GM18868 (cell line): ENCODE measurements around the gene SLC15A3.

ENCODE experiments used
- ATAC-seq: cut with Tn5 transposase; IDR thresholded peaks from one replicate; pipeline ENCODE4 v1.9.1; 2021; ENCODE audit warnings: mild to moderate bottlenecking, moderate library complexity; ENCODE audit not compliant: unreplicated experiment

Gene SLC15A3

DNA sequence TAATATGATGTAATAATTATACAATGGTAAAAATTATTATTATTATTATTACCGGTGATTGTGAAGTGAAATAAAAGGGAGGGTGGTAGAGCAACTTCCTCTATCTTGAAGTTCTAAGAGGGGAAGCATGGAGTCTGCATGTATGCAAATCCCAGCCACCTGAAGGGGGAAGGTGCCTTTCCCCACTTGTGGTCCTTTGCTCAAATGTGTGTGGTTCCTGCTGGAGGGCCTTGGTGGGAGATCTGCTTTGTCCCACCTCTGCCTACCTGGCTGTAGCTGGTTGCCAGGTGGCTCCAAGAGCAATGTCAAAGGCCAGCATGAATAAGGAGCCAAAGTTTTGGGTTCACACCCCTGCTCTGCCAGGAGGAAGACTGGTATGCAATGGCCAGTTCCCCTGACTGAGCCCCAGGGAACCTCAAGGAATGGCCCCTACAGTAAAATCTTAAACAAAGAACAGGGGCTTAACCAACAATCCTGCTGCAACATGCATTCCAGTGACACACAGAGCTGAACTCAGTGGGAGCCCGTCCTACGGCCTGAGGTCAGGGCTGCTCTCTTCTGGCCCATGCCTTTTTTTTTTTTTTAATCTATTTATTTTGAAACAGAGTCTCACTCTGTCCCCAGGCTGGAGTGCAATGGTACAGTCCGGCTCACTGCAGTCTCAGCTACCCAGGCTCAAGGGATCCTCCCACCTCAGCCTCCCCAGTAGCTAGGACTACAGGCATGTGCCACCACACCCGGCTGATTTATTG is 19.2 kb downstream of the SLC15A3 start:
- ATAC-seq, result peak; percentile 33

DNA sequence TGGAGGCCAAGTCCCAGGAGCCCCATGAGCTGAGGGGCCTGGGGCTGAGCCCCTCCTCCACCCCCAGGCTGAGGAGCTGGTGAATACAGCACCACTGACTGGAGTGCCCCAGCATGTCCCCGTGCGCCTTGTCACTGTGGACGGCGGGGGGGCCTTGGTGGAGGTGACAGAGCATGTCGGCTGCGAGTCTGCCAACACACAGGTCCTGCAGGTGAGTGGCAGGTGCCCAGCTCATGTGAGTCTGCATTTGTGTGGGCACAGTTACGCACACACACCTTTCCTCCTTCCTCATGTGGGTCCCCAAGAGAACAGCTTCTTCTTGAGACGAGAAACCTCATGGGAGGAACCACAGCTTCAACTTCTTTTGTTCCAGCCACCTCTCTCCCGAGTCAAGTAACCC is 20.1 kb downstream of the SLC15A3 start:
- no peak for ATAC-seq

DNA sequence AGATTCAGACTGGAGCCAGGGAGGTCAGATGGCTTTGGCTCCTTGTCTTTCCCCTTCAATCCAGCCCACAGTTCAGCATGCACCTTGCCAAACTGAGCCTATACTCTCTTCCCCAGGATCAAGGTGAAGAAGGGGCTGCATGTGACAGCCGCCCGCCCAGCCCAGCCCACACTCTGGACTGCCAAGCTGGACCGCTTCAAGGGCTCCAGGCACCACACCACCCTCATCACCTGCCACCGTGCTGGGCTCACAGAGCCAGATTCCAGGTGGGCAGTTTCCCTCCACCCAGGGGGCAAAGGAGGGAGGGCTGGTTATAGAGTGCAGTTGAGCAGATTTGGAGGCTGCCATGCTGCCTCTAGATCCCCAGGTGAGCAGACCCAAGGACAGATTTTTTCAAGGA is 21.6 kb downstream of the SLC15A3 start:
- no peak for ATAC-seq

DNA sequence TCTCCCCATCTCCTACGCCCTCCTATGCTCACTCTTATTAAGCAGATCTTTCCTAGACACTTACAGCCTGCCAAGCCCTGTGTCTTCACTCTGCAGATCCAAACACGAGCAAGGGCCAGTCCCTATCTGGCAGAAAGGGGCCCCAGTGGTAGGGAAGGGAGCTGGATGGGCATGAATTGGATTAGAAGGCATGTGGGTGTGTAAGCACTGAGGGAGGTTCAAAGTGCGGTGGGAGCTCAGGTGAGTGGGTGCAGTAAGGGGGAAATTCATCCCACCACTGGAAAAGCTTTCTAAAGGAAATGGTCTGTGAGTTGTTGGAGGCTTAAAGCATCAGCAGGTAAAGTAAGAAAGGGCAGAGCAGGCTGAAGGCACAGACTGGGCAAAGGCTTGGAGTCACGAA is 22.2 kb downstream of the SLC15A3 start:
- ATAC-seq, result no peak

DNA sequence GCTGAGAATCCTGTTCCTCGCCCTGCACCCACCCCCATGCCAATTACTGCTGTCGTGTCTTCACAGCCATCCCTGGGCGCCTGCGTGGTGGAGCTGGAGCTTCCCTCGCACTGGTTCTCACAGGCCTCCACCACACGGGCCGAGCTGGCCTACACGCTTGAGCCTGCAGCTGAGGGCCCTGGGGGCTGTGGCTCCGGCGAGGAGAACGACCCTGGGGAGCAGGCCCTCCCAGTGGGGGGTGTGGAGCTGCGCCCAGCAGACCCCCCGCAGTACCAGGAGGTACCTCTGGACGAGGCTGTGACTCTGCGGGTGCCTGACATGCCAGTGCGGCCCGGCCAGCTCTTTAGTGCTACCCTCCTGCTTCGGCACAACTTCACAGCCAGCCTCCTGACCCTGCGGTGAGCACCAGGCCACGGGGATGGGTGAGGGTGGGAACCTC is 23.4 kb downstream of the SLC15A3 start:
- ATAC-seq, result no peak

DNA sequence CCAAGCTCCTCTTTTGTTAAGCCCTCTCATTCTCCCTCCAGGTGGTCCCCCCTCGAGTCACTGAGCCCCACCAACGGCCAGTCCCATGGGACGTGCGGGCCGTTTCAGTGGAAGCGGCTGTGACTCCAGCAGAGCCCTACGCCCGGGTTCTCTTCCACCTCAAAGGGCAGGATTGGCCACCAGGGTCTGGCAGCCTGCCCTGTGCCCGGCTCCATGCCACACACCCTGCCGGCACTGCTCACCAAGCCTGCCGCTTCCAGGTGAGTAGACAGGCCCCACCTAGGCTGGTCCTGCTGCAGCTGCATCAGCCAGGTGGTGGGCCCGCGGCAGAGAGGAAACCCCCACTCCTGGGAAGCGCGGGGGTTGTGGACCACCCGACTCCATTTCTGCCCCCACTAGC is 24.4 kb downstream of the SLC15A3 start:
- ATAC-seq, result no peak

DNA sequence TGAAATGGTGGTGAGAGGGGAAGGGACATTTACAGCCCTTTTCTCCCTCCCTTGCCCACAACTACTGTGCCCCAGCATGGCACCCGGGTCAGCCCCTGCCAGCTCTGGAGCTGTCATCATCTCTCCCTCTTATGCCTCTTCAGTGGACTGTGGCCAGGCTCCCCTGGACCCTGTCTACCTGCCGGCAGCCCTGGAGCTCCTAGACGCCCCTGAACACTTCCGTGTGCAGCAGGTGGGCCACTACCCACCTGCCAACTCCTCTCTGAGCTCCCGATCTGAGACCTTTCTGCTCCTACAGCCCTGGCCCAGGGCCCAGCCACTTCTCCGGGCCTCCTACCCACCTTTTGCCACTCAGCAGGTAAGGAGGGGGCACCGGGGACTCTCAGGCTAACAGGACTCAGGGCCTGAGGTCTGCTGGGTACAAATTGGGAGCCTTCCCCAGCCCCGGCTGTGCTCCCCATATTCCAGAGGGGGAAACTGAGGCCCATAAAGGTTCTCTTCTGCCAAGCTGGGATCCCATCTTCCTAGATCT is 24.8 kb downstream of the SLC15A3 start:
- no peak for ATAC-seq

DNA sequence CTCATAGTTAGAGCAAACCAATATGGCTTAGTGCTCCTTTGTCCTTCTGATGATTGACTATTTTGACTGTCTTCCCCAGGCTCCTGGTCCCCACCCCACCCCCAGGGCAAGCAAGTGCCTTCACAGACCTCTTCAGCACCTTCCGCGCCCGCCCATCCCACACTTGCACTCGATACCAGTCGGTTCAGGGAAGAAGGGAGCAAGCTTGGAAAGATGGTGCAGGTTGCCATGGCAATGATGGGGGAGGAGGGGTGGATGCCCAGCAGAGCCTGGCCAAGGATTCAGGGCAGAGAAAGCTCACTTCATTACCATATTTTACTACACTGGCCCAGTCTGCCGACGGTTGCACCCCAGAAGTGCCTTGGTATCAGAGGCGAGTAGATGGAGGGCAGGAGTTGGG is 25.5 kb downstream of the SLC15A3 start:
- no peak for ATAC-seq

DNA sequence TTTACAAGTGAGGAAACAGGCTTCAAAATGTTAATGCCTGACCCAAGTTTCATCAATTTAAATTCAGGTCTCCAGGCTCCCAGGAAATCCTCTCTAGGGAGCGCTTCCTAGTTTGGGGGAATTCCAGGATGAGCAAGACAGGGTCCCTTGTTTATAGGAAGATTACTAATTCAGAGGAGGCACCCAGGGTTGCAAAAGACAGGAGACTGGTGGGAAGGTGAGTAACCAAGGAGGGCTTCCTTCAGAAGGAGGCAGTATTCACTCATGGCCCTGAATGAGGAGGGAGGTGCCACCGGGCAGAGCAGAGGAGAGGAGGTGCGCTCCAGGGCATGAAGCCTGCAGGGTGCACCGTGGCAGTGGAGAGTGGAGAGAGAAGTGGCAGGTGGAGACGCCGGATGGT is 26.1 kb downstream of the SLC15A3 start:
- ATAC-seq, result no peak

DNA sequence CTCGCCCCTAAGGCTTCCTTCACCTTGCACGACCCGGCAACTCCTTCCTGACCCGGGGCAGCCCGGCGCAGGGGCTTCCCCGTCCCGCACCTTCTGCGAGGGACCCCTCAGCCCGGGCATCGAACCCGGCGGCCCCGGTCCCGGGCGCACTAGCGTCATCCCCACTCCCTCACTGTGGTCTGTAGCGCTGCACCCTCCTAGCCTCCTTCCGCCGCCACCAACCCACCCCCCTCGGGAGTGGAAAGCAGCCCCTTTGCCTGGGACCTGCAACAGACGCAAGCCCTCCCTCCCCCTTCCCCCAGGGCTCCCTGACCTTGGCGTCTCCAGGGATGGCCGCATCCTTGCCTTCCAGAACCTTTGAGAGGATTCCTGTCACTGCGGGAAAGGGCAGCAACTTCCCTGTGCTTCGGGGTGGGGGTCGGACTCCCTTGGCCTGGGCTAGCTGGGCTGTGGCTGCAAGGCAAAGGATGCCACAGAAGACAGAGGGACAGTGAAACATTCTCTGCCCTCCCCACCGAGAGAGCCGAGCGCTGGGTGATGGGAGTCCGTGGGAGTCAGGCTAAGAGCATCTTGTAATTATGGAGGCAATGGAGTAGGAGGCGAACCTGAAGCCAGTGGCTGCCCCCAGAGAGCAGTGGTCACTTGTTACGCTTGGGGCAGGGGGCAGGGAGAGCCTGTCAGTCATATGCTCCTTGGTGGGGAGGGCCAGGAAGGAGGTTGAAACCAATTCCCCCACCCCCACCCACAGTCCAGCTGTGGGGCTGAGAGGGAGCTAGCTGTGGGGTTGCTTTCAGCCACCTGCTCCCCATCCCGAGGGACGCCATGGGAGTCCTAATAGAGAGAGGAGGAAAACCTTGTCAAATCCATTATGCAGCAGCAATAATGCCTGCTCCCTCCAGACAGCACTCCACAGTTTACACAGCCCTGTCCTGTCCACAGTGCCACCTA is 26.8 kb downstream of the SLC15A3 start:
- ATAC-seq, result no peak

DNA sequence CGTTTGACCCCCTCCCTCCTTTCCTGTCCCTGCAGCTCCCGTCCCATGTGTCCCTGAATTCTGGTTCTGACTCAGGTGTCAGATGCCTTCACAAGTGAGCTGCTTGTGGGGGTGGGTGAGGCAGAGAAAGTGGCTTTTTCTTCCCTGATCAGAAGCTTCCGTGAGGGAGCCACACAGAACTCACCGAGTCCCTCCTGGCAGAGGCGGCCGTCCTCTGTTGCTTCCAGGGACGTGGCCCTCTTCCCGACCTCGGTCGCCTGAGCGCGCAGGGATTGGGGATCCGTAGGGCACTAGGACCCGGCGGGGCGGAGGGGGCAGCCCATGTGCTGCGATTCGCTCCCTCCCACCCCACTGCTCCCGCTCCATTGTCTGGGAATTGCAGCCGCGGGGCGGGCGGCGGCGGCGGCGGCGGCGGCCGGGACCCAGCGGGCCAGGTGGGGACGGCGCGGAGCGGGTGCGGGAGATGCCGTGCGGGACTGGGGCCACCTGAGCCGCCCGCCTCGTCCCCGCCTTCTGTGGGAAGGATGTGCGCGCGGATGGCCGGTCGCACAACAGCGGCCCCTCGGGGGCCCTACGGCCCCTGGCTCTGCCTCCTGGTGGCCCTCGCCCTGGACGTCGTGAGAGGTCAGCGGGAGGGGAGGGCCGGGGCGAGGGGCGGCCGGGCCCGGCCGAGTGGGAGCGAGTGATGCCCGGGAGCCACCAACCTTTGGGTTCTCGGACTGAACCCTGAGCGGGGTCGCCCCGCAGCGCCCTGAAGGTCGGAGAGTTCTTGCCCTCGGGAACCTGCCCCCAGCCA is 27.7 kb downstream of the SLC15A3 start, which contains the start of gene TMEM132A:
Gene TMEM132A, plus strand, starts transcription at position 351 of the 796 bp plus-strand sequence. Its CDS starts 174 bp downstream, at position 525.
- ATAC-seq, result peak; percentile 53

DNA sequence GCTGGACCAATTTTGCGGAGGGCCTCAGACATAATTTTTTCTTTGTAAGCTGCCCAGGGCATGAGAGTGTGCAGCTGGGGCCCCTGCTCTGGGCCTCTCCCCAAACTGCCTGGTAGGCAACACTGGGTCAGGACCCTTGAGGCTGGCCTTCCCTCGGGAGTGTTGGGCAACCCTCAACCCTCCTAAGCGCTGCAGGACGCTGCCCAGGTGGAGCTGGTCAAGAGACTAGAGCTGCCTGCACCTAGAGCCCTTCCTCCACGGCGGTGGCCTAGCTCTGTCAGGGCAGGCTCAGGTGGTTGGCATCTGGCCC is 28.2 kb downstream of the SLC15A3 start:
- ATAC-seq, result no peak

DNA sequence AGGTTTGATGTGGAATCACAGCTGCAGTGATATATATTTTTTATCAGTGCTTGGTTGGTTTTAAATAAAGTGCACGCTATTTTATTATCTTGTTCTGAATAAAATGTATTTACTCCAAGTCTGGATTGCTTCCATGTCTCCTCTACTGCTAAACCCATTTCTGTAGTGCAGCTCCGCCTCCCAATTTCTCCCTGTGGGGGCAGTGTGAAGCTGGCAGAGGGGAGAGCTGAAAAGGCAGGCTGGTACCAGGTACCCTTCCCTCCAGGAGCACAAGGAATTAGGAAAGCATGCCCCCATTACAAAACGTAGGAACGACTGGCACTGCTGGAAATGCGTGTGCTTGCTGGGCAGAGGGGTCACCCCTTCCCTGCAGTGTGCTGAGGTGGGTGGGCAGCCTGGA is 28.6 kb downstream of the SLC15A3 start:
- no peak for ATAC-seq

DNA sequence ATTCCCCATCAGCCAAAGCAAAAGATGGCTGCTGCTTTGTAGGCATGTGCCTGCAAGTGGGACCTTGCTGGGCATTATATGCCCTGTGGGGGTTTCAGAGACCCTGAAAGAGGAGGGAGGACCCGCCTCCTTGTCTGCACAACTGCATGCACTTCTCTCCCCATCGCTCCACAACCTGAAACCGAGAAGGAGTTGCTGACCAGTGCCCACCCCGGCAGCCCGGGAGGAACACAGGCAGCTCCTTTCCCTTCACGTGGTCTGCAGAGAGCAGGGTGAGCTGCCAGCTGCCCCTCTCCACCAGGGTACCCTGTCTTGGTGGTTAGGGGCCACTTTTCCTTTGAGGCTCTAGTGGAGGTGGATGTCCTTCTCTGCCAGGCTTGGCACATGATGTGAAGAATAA is 29.1 kb downstream of the SLC15A3 start:
- no peak for ATAC-seq

DNA sequence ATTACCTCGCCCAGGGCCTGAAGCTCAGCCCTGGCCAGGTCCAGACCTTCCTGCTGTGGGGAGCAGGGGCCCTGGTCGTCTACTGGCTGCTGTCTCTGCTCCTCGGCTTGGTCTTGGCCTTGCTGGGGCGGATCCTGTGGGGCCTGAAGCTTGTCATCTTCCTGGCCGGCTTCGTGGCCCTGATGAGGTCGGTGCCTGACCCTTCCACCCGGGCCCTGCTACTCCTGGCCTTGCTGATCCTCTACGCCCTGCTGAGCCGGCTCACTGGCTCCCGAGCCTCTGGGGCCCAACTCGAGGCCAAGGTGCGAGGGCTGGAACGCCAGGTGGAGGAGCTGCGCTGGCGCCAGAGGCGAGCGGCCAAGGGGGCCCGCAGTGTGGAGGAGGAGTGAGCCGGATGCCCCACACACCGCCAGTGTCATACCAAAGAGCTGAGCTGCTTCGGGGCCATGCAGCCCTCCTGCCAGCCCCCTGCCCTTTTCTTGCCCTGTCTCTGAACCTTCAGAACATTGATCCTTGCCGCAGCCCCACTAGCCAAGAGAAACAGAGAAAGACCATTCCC is 30.1 kb downstream of the SLC15A3 start:
- no peak for ATAC-seq

DNA sequence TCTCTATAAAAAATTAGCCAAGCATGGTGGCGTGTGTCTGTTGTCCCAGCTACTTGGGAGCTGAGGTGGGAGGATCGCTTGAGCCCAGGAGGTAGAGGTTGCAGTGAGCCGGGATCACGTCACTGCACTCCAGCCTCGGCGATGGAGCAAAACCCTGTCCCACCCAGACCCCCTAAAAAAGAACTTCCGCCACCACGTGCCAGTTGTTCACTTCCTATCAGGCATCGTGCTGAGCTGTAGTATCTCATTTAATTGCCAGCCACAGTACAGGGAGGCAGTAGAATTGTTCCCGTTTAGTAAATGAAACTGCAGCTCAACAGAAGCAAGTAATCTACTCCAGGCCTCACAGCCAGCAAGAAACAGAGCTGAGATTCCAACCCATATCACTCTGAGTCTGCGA is 30.7 kb downstream of the SLC15A3 start:
- ATAC-seq, result no peak

DNA sequence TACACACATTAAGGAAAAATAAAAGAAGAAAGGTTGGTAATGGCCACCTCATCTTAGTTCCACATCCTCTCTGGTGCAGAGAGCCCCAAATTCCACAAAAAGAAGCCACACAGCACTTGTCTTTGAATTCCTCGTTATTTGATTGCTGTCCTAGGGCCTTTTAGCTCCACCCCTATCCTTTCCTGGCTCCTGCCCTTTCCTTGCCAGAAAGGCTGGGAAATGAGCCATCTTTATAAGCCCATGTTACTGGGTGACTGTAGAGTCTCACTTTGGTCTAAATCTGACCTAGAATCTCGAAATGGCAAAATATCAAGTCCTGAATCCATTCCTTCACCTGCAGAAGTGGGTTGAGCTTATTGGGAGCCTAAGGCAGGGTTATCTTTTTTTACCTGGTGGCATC is 32.0 kb downstream of the SLC15A3 start:
- no peak for ATAC-seq

DNA sequence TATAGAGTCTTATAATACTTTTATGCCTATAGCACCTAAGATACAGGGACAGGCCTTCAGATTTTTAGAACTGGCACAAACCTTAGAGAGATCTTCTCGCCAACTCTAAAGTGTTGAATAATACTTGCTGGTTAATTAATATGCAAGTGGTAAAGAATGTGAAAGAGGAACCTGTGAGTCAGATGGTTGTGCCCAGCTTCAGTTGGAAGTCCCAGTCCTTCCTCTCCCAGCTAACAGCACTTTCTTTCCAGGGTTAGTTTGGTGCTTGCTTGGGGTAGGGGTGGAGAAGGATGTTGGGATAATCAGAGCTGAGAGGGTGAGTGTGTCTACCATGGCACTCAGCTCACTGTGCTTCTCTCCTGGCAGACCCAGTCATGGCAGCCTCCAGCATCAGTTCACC is 32.7 kb downstream of the SLC15A3 start:
- no peak for ATAC-seq

DNA sequence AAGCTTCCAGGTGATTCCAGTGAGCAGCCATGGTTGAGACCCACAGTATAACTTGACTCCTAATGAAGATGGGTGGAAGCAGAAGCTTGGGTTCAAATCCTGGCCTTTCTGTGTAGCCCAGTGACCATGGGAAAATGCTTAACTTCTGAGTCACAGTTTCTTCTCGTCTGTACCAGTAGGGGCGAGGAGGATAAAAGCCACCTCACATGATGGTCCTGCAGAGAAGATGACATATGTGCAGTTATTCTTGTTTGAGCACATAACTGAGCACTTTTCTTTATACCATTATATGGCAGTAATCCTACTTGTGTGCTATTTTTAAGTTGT is 33.1 kb downstream of the SLC15A3 start:
- no peak for ATAC-seq

DNA sequence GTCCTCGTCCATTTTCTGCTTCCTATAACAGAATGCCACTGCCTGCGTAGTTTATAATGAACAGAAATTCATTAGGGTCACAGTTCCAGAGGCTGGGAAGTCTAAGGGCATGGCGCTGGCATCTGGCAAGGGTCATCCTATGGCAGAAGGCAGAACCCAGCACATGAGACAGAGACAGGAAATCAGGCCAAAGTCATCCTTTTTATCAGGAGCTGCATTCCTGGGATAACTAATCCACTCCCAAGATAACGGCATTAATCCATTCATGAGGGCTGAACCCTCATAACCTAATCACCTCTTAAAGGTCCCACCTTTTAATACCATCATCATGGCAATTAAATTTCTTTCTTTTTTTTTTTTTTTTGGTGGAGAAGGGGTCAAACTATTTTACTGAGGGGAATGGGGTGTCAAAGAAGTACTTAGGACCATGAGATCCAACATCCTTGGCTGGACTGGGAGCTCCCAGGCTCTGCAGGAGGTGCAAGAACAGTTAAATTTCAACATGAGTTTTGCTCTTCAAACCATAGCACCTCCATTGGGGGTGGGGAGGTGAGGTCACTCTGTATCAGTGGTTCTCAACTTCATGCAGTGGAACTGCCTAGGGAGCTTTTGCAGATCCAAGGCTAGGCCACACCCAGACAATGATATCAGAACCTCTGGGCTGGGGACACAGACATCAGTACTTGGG is 33.6 kb downstream of the SLC15A3 start:
- no peak for ATAC-seq
